GM18526 (cell line): ENCODE data around the gene KLC3.

Source experiments
- POLR2A ChIP-seq: IDR thresholded peaks from 3 replicates; pipeline ENCODE4 v1.6.1; 2011; ENCODE audit not compliant: insufficient read length; ENCODE audit errors: extremely low read depth

The KLC3 gene

GRCh38 chr19:45352471-45352870 lies 11.9 kb downstream of the KLC3 start:
- TF ChIP-seq POLR2A, result no peak

GRCh38 chr19:45352914-45353796 lies 12.6 kb downstream of the KLC3 start:
- TF ChIP-seq POLR2A, result no peak

GRCh38 chr19:45354241-45354842 lies 13.8 kb downstream of the KLC3 start:
- TF ChIP-seq POLR2A, result no peak

- TF ChIP-seq POLR2A, result no peak
Observed at GRCh38 chr19:45355402-45355801, 14.9 kb downstream of the KLC3 start.

GRCh38 chr19:45355910-45356309 lies 15.4 kb downstream of the KLC3 start:
- no peak for TF ChIP-seq POLR2A

- TF ChIP-seq POLR2A, result no peak
Observed at GRCh38 chr19:45356760-45357444, 16.4 kb downstream of the KLC3 start.

GRCh38 chr19:45357445-45357783 lies 16.9 kb downstream of the KLC3 start:
- no peak for TF ChIP-seq POLR2A

GRCh38 chr19:45358213-45358792 lies 17.8 kb downstream of the KLC3 start:
- TF ChIP-seq POLR2A, result no peak

GRCh38 chr19:45361608-45362007 lies 21.1 kb downstream of the KLC3 start:
- TF ChIP-seq POLR2A, result no peak

GRCh38 chr19:45362291-45362690 lies 21.7 kb downstream of the KLC3 start:
- TF ChIP-seq POLR2A, result no peak

- TF ChIP-seq POLR2A, result no peak
Observed at GRCh38 chr19:45363861-45364459, 23.4 kb downstream of the KLC3 start.

- no peak for TF ChIP-seq POLR2A
Observed at GRCh38 chr19:45364696-45365095, 24.1 kb downstream of the KLC3 start.

GRCh38 chr19:45368127-45368526 lies 27.6 kb downstream of the KLC3 start:
- no peak for TF ChIP-seq POLR2A

GRCh38 chr19:45368737-45369340 lies 28.3 kb downstream of the KLC3 start:
- no peak for TF ChIP-seq POLR2A
